ENCODE results near the gene COX7A2.
A peak's percentile ranks its signal among the peaks of the same experiment; 100 is the strongest.

Gene COX7A2

GRCh38 chr6:75243333-75244062, at the start of gene COX7A2:
COX7A2 (minus strand) TSS chr6:75243801; CDS start chr6:75243734, 67 bp downstream.
- DNase-seq (ENCODE audit: low spot score), result peak; percentile 97

- DNase-seq (ENCODE audit: low spot score), result no peak
Observed at GRCh38 chr6:75292555-75292954, 49.0 kb upstream of the COX7A2 start.

- DNase-seq (ENCODE audit: low spot score), result no peak
Observed at GRCh38 chr6:75291744-75292143, 48.1 kb upstream of the COX7A2 start.

- DNase-seq (ENCODE audit: low spot score), result peak; percentile 15
Observed at GRCh38 chr6:75291331-75291730, 47.7 kb upstream of the COX7A2 start.

- DNase-seq (ENCODE audit: low spot score), result peak; percentile 91
Observed at GRCh38 chr6:75290136-75290945, 46.7 kb upstream of the COX7A2 start.

- no peak for DNase-seq (ENCODE audit: low spot score)
Observed at GRCh38 chr6:75288023-75288422, 44.4 kb upstream of the COX7A2 start.

GRCh38 chr6:75287424-75287823, 43.8 kb upstream of the COX7A2 start:
- DNase-seq (ENCODE audit: low spot score), result no peak

- DNase-seq (ENCODE audit: low spot score), result no peak
Observed at GRCh38 chr6:75286955-75287354, 43.4 kb upstream of the COX7A2 start.

- no peak for DNase-seq (ENCODE audit: low spot score)
Observed at GRCh38 chr6:75285283-75285639, 41.7 kb upstream of the COX7A2 start.

GRCh38 chr6:75284632-75285282, 41.2 kb upstream of the COX7A2 start, which contains the start of gene TMEM30A:
TMEM30A (minus strand) TSS chr6:75284792; CDS start chr6:75284638, 154 bp downstream.
- DNase-seq (ENCODE audit: low spot score), result peak; percentile 99

- no peak for DNase-seq (ENCODE audit: low spot score)
Observed at GRCh38 chr6:75283907-75284631, 40.5 kb upstream of the COX7A2 start.

- DNase-seq (ENCODE audit: low spot score), result no peak
Observed at GRCh38 chr6:75282706-75283105, 39.1 kb upstream of the COX7A2 start.

- no peak for DNase-seq (ENCODE audit: low spot score)
Observed at GRCh38 chr6:75281653-75282052, 38.1 kb upstream of the COX7A2 start.

- no peak for DNase-seq (ENCODE audit: low spot score)
Observed at GRCh38 chr6:75280131-75280855, 36.7 kb upstream of the COX7A2 start.

- no peak for DNase-seq (ENCODE audit: low spot score)
Observed at GRCh38 chr6:75279418-75279817, 35.8 kb upstream of the COX7A2 start.

- DNase-seq (ENCODE audit: low spot score), result no peak
Observed at GRCh38 chr6:75278474-75279077, 35.0 kb upstream of the COX7A2 start.

GRCh38 chr6:75275067-75275466, 31.5 kb upstream of the COX7A2 start:
- DNase-seq (ENCODE audit: low spot score), result no peak

GRCh38 chr6:75273009-75273408, 29.4 kb upstream of the COX7A2 start:
- DNase-seq (ENCODE audit: low spot score), result no peak

- DNase-seq (ENCODE audit: low spot score), result no peak
Observed at GRCh38 chr6:75272145-75272840, 28.7 kb upstream of the COX7A2 start.

GRCh38 chr6:75268988-75269354, 25.4 kb upstream of the COX7A2 start:
- no peak for DNase-seq (ENCODE audit: low spot score)
